Measurements from ENCODE around the gene MMP27. TPM values are rescaled to one million over a fixed set of nuclear protein-coding genes. Genes with fewer than 3 reads are reported as not detected.

The MMP27 gene
- total RNA-seq, 1 experiment from 2014 or later = not detected

DNA sequence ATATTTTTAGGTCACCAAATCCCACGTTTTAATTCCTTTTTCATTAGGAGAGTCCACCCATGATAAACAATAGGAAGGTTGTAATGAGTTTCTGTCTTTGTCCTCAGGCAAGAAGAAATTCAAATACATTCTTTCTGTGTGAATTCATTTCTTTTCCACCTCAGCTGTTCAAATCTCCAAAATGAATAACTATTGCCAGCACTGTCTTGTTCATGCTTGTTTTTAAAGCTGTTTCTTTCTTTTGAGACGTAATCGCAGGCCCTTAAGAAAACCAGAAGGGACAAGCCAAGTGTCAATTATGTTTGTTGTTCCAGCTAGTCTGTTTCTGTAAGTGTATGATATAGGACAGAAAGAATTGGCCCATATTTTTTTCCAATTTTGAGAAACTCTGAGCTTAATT, 20.2 kb downstream of the MMP27 start:
- H3K9me3 Mint-ChIP-seq = peaks cover 3% of the 10 kb centered on the region in 2 experiments; a peak in 4 of 5 replicates
- H3K27me3 Mint-ChIP-seq (ENCODE audit: low read depth) = no peaks in the 10 kb centered on the region

More for the DNA sequence above, 20.2 kb downstream of the MMP27 start:
- Histone ChIP-seq H3K79me2 (ENCODE audit: insufficient read depth, low read length) (no peaks in the 10 kb centered on the region), H3K79me1 (ENCODE audit: insufficient read depth, low read depth, low read length, poor library complexity, severe bottlenecking) (no peaks in the 10 kb centered on the region), H3T11ph (ENCODE audit: low read length) (no peak overlapping the region), H3K4me1 (ENCODE audit: insufficient read depth, low read length) (no peaks in the 10 kb centered on the region; the same call in 1 of the 2 replicates), H3K9me3 (ENCODE audit: control insufficient read depth, low read depth, low read length) (no peaks in the 10 kb centered on the region), H2BK5ac (ENCODE audit: insufficient read length, low read length) (no peak overlapping the region), H2BK120ac (ENCODE audit: low read depth, low read length, poor library complexity, severe bottlenecking) (no peak overlapping the region), H2BK12ac (ENCODE audit: insufficient read length, low read depth, low read length) (no peak overlapping the region), H3K23me2 (ENCODE audit: insufficient read length, low read depth, low read length, poor library complexity, severe bottlenecking) (no peaks in the 10 kb centered on the region), H3K27ac (ENCODE audit: insufficient read length, low read depth, low read length) (no peak overlapping the region), H3K27me3 (ENCODE audit: insufficient read depth, low read length) (no peaks in the 10 kb centered on the region), H2BK15ac (ENCODE audit: low read depth, low read length) (no peak overlapping the region), H3K56ac (ENCODE audit: insufficient read length, low read depth, low read length) (no peak overlapping the region), H2BK20ac (ENCODE audit: low read depth, low read length, poor library complexity, severe bottlenecking) (no peak overlapping the region), H3K18ac (ENCODE audit: insufficient read length, low read depth, low read length) (no peak overlapping the region), H2AFZ (ENCODE audit: low read length) (no peak overlapping the region), H4K5ac (ENCODE audit: insufficient read length, low read depth, low read length) (no peak overlapping the region), H2AK5ac (ENCODE audit: insufficient read length, low read length) (no peak overlapping the region), H3K9ac (ENCODE audit: extremely low read depth, insufficient read length, low read length) (no peak overlapping the region), H4K91ac (ENCODE audit: insufficient read length, low read depth, low read length) (no peak overlapping the region), H3K4me2 (ENCODE audit: insufficient read depth, insufficient read length, low read length) (no peak overlapping the region), H3K4ac (ENCODE audit: low read depth, low read length) (no peak overlapping the region), H4K8ac (replicated peaks; ENCODE audit: insufficient read length, low read depth, low read length) (no peak overlapping the region), H4K20me1 (ENCODE audit: control insufficient read depth, insufficient read depth, insufficient read length) (no peaks in the 10 kb centered on the region), H3K14ac (ENCODE audit: insufficient read depth, low read length) (no peak overlapping the region), H3K23ac (ENCODE audit: insufficient read length, low read depth, low read length) (no peak overlapping the region)
- no peak overlapping the region for H3K27ac Mint-ChIP-seq
- TF ChIP-seq, protein P1, sequence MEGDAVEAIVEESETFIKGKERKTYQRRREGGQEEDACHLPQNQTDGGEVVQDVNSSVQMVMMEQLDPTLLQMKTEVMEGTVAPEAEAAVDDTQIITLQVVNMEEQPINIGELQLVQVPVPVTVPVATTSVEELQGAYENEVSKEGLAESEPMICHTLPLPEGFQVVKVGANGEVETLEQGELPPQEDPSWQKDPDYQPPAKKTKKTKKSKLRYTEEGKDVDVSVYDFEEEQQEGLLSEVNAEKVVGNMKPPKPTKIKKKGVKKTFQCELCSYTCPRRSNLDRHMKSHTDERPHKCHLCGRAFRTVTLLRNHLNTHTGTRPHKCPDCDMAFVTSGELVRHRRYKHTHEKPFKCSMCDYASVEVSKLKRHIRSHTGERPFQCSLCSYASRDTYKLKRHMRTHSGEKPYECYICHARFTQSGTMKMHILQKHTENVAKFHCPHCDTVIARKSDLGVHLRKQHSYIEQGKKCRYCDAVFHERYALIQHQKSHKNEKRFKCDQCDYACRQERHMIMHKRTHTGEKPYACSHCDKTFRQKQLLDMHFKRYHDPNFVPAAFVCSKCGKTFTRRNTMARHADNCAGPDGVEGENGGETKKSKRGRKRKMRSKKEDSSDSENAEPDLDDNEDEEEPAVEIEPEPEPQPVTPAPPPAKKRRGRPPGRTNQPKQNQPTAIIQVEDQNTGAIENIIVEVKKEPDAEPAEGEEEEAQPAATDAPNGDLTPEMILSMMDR (conservative IDR thresholded peaks at IDR 0.05) = no peak
- H3K4me3 Mint-ChIP-seq = no peak overlapping the region
- no peak for DNase-seq
- H3K36me3 Mint-ChIP-seq (ENCODE audit: insufficient read depth in 1 of 3, low read depth in 3 of 3) = peaks cover 0 to 4% (median 2%) of the 10 kb centered on the region in 3 experiments; a peak in 3 of 7 replicates
- H3K4me1 Mint-ChIP-seq = peaks cover 15 to 22% of the 10 kb centered on the region in 2 experiments
- no CpG with 5 or more reads among the region's 3 CpGs for WGBS (ENCODE audit: extremely low coverage, insufficient read length, low lambda C conversion rate)
